ENCODE measurements around the gene CEP44.
"Not testable (repeated sequence)": the region's sequence is repeated elsewhere in the genome, so short reads cannot be mapped to it uniquely, and the experiment has no call there.

The CEP44 gene

GRCh38 chr4:174279433-174280155 is 4.1 kb upstream of the CEP44 start:
- DNase-seq, result no peak

- no peak for DNase-seq
These were observed 2.5 kb upstream of the CEP44 start for GRCh38 chr4:174281182-174281737.

- no peak for DNase-seq
These were observed 1.8 kb upstream of the CEP44 start for GRCh38 chr4:174281901-174282300.

- peak; percentile 92 for DNase-seq
These were observed 740 bp upstream of the CEP44 start for GRCh38 chr4:174282836-174283506.

GRCh38 chr4:174284487-174284886 is 776 bp downstream of the CEP44 start:
- DNase-seq, result no peak

- DNase-seq, result no peak
These were observed 3.2 kb downstream of the CEP44 start for GRCh38 chr4:174286870-174287269.

- DNase-seq, result no peak
These were observed 8.8 kb downstream of the CEP44 start for GRCh38 chr4:174292473-174292872.

GRCh38 chr4:174294641-174295040 is 10.9 kb downstream of the CEP44 start:
- not testable (repeated sequence) for DNase-seq

- not testable (repeated sequence) for DNase-seq
These were observed 11.4 kb downstream of the CEP44 start for GRCh38 chr4:174295142-174295541.

GRCh38 chr4:174303687-174304086 is 20.0 kb downstream of the CEP44 start:
- no peak for DNase-seq

GRCh38 chr4:174304664-174305063 is 21.0 kb downstream of the CEP44 start:
- DNase-seq, result no peak

GRCh38 chr4:174305961-174306360 is 22.2 kb downstream of the CEP44 start:
- DNase-seq, result no peak

- no peak for DNase-seq
These were observed 24.0 kb downstream of the CEP44 start for GRCh38 chr4:174307694-174308093.

- no peak for DNase-seq
These were observed 29.3 kb downstream of the CEP44 start for GRCh38 chr4:174312993-174313392.

GRCh38 chr4:174314274-174314673 is 30.6 kb downstream of the CEP44 start:
- DNase-seq, result no peak

- peak; percentile 68 for DNase-seq
These were observed 31.1 kb downstream of the CEP44 start for GRCh38 chr4:174314770-174315169.

- no peak for DNase-seq
These were observed 32.8 kb downstream of the CEP44 start for GRCh38 chr4:174316546-174316945.

GRCh38 chr4:174316954-174317353 is 33.2 kb downstream of the CEP44 start:
- DNase-seq, result peak; percentile 16

- peak; percentile 31 for DNase-seq
These were observed 33.8 kb downstream of the CEP44 start for GRCh38 chr4:174317531-174317930.

GRCh38 chr4:174318829-174319764 is 35.4 kb downstream of the CEP44 start:
- peak; percentile 31 for DNase-seq

- DNase-seq, result no peak
These were observed 36.9 kb downstream of the CEP44 start for GRCh38 chr4:174320494-174321199.

GRCh38 chr4:174324236-174324635 is 40.5 kb downstream of the CEP44 start:
- peak; percentile 26 for DNase-seq

Data from fibroblast of skin of right biceps (primary cell).